Fibroblast of lung (primary cell): ENCODE results near the gene TMEM208. TPM values are rescaled to one million over a fixed set of nuclear protein-coding genes. Genes with fewer than 3 reads are reported as not detected.

Experiments
- DNase-seq, 2 donors: peaks; one replicate each; pipeline versions ENCODE4 v3.0.0 to v3.0.0-alpha.2; 2010; ENCODE audit warnings: low read depth in 2 of 2
- H2AFZ ChIP-seq: 2 replicates; pipeline ENCODE4 v1.5.1; 2012; ENCODE audit warnings: low read length, control low read depth, inconsistent platforms
- H3K27ac ChIP-seq: 2 replicates; pipeline ENCODE4 v1.5.1; 2011; ENCODE audit warnings: low read length, control low read depth; ENCODE audit not compliant: insufficient read depth
- H3K27me3 ChIP-seq: 2 replicates; pipeline ENCODE4 v1.5.1; 2011; ENCODE audit warnings: mild to moderate bottlenecking, low read length; ENCODE audit not compliant: control insufficient read depth, insufficient read depth
- H3K36me3 ChIP-seq: 2 replicates; pipeline ENCODE4 v1.5.1; 2011; ENCODE audit warnings: low read length; ENCODE audit not compliant: control insufficient read depth, insufficient read depth
- H3K4me1 ChIP-seq: 2 replicates; pipeline ENCODE4 v1.5.1; 2011; ENCODE audit warnings: low read length; ENCODE audit not compliant: control insufficient read depth, insufficient read depth; ENCODE audit errors: extremely low read depth
- H3K4me2 ChIP-seq: 2 replicates; pipeline ENCODE4 v1.5.1; 2011; ENCODE audit warnings: low read length, control low read depth; ENCODE audit not compliant: insufficient read depth; ENCODE audit errors: extremely low read depth
- H3K4me3 ChIP-seq, 4 experiments: fragments of 200-600 bp in 1 of 4; sonication (generic) in 1 of 4; replicated peaks in 1 of 4; 2 replicates each; pipeline ENCODE4 v1.5.1; 2011 to 2016; ENCODE audit warnings: low read length in 4 of 4, low read depth in 3 of 4, mild to moderate bottlenecking in 3 of 4, control low read depth in 2 of 4, inconsistent platforms in 1 of 4, mixed read lengths in 1 of 4; ENCODE audit not compliant: insufficient read depth in 1 of 4; ENCODE audit errors: control extremely low read depth in 1 of 4
- H3K79me2 ChIP-seq: 2 replicates; pipeline ENCODE4 v1.5.1; 2012; ENCODE audit warnings: mild to moderate bottlenecking, low read length, inconsistent platforms; ENCODE audit not compliant: control insufficient read depth, insufficient read depth
- H3K9ac ChIP-seq: 2 replicates; pipeline ENCODE4 v1.5.1; 2011; ENCODE audit warnings: mild to moderate bottlenecking, low read length, control low read depth; ENCODE audit not compliant: insufficient read depth
- H3K9me3 ChIP-seq: 2 replicates; pipeline ENCODE4 v1.5.1; 2012; ENCODE audit warnings: low read depth, low read length; ENCODE audit not compliant: control insufficient read depth, insufficient read depth
- H4K20me1 ChIP-seq: 2 replicates; pipeline ENCODE4 v1.5.1; 2011; ENCODE audit warnings: low read length; ENCODE audit not compliant: control insufficient read depth, insufficient read depth; ENCODE audit errors: extremely low read depth
- CTCF ChIP-seq, 2 donors: IDR thresholded peaks in 1 of 2; conservative IDR thresholded peaks in 1 of 2; 1 replicate in 1 of 2; 2 replicates in 1 of 2; pipeline ENCODE4 v1.5.1; 2011 to 2012; ENCODE audit warnings: low read length in 2 of 2, control low read depth in 1 of 2, inconsistent platforms in 1 of 2, low read depth in 1 of 2, mild to moderate bottlenecking in 1 of 2
- EZH2 ChIP-seq: IDR thresholded peaks from 2 replicates; pipeline ENCODE4 v1.5.1; 2012; ENCODE audit warnings: low read length, control low read depth, mild to moderate bottlenecking; ENCODE audit errors: missing control alignments
- polyA plus RNA-seq, 2 donors: library from polyadenylated mRNA; depleted of rRNA in 1 of 2; stranded (reverse) in 1 of 2; unstranded in 1 of 2; fragments of >200 nt; gene quantifications; 2 replicates each; pipeline ENCODE4 v1.2.1, GENCODE V29; 2011 to 2012; ENCODE audit warnings: missing spikeins in 1 of 2
- total RNA-seq: library from RNA; depleted of rRNA; stranded (reverse); fragments of >200 nt; gene quantifications from 2 replicates; pipeline ENCODE4 v1.2.1, GENCODE V29; 2014

TMEM208 gene
- total and polyA plus RNA-seq, 2 donors (not counting 1 experiment from before 2014, with no cell fraction given) = 26.3 to 43.2 TPM

GRCh38 chr16:67230809-67231660, 4.1 kb downstream of the TMEM208 start:
- Histone ChIP-seq H3K36me3 (peaks cover 48% of the 10 kb centered on the region), H3K4me1 (peaks cover 2% of the 10 kb centered on the region), H3K4me3 (no peak overlapping the region), H2AFZ (no peak overlapping the region), H3K79me2 (peaks cover 19% of the 10 kb centered on the region), H3K4me2 (no peak overlapping the region), H3K27ac (no peak overlapping the region), H4K20me1 (no peaks in the 10 kb centered on the region), H3K27me3 (no peaks in the 10 kb centered on the region), H3K9me3 (no peaks in the 10 kb centered on the region), H3K9ac (no peak overlapping the region)
- TF ChIP-seq EZH2 = no peak
- no peak for TF ChIP-seq CTCF (conservative IDR thresholded peaks at IDR 0.05 in 1 of 2, IDR thresholded peaks at IDR 0.05 in 1 of 2; ENCODE audit: low read depth in 1 of 2, low read length in 2 of 2)
- no peak for DNase-seq

DNA sequence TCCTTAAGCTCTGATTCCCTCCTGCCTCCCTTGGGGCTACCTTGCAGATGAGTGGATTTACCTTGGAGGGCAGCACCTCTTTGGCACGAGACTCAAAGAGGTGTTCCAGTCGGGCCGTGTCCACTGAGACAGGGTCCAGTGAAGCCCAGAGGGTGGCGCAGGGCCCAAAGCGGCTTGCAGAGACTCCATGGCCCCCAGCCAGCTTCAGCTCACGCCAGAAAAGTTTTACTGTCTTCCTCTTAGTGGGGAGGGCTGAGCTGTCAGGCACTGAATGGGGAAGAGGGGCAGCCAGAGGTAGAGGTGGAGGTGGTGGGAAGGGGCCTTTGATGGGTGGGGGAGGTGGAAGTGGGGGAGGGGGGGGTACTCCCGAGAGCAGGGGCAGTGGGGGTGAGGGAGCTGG, 6.7 kb downstream of the TMEM208 start:
- Histone ChIP-seq H4K20me1 (no peaks in the 10 kb centered on the region), H3K9ac (no peak overlapping the region), H3K27me3 (no peaks in the 10 kb centered on the region), H2AFZ (no peak overlapping the region), H3K4me3 (no peak overlapping the region), H3K4me2 (no peak overlapping the region), H3K79me2 (peaks cover 7% of the 10 kb centered on the region), H3K36me3 (peaks cover 64% of the 10 kb centered on the region), H3K4me1 (no peaks in the 10 kb centered on the region), H3K27ac (no peak overlapping the region), H3K9me3 (no peaks in the 10 kb centered on the region)
- TF ChIP-seq CTCF (conservative IDR thresholded peaks at IDR 0.05 in 1 of 2, IDR thresholded peaks at IDR 0.05 in 1 of 2; ENCODE audit: low read depth in 1 of 2, low read length in 2 of 2) (no peak), EZH2 (no peak)
- DNase-seq = no peak

- Histone ChIP-seq H3K27me3 (no peaks in the 10 kb centered on the region), H3K4me2 (no peak overlapping the region), H3K36me3 (peaks cover 62% of the 10 kb centered on the region), H3K9me3 (no peaks in the 10 kb centered on the region), H3K79me2 (peaks cover 5% of the 10 kb centered on the region), H3K4me3 (no peak overlapping the region), H4K20me1 (no peaks in the 10 kb centered on the region), H3K4me1 (no peaks in the 10 kb centered on the region), H2AFZ (no peak overlapping the region), H3K27ac (no peak overlapping the region), H3K9ac (no peak overlapping the region)
- DNase-seq = no peak
- TF ChIP-seq EZH2 = no peak
- TF ChIP-seq CTCF (conservative IDR thresholded peaks at IDR 0.05 in 1 of 2, IDR thresholded peaks at IDR 0.05 in 1 of 2; ENCODE audit: low read depth in 1 of 2, low read length in 2 of 2) = no peak
These were observed 7.3 kb downstream of the TMEM208 start for GRCh38 chr16:67234180-67234597.
